ELR (cell line): ENCODE results near the gene KRIT1.
"Not testable (repeated sequence)": the region's sequence is repeated elsewhere in the genome, so short reads cannot be mapped to it uniquely, and the experiment has no call there.

Experiments used
- DNase-seq: peaks from one replicate; pipeline ENCODE4 v3.0.0-alpha.2; 2015; ENCODE audit warnings: low read depth

The KRIT1 gene

DNA sequence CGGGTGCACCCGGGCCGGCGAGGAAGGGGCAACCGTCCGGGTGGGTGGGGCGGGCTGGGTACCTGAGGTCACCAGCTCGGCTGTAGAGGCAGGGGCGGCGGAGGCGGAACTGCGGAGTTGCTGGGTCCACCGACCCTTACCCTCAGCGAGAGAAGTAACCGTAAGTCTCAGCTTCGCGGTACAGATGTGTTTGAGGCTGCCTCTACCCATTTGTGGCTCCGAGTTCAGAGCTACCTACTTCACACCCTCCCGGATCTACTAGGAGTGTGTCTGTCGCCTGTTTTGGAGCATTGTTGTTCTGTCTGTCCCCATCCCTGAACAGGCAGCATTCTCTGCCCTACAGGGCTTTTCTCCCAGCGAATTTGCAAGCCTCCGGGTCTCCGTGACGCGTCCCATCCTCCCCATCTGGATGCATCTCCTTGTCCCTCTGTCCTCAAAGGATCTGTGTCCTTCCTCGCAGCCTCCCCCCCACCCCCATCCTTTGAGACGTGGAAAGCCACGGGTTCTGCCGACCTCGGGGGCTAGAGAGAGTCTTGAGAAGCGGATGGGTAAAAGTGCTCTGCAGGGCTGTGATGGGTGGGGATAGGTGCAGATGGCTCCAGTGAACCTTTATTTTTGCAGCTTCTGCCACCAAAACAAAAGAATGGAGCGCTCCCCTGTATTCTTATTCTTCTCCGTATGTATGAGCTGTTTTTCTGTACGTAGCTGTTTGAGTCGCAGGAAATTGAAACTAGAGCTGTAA lies 817 bp upstream of the KRIT1 start:
- DNase-seq: peak; percentile 39

DNA sequence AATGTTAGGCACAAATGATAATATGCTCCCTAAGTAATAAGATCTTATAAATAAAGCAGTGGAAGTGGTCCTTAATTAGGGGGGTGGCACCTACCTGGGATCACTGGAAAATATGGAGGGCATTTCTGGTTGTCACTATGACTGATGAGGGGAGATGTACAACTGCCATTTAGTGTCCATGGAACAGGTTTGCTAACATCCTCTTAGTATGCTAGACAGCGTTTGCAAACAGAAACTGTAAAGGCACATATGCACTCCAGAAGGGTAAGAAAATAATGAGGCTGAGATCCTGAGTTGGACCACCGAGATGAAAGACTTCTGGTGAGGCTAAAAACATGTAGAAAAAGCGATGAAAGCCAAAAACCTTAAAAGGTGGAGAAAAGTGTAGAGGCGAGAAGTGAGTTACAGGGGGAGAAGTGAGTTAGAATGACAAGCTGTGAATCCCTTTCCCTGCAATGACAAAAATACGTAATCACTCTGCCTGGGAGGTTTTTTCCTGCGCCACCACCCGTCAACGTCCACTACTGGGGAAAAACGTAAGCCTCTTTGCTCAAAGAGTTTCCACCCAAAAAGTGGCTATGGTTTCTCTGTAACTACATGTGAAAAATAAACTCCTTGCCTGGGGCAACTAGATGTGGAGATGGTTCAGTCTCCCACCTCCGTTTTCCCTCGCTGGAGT lies 767 bp downstream of the KRIT1 start:
- peak; percentile 8 for DNase-seq

DNA sequence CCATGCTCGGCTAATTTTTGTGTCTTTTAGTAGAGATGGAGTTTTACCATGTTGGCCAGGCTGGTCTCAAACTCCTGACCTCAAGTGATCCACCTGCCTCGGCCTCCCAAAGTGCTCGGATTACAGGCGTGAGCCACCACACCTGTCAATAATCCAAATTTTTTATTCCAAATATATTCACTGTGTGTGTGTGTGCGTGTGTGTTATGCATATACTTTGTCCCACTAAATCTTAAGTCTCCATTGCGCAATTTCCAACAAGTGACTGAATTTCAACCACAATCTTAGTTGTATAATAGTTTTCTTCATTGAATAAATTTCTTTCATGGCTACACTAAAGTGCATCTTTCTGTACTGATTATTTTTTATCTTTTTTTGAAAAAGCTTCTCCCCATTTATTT lies 2.7 kb downstream of the KRIT1 start:
- no peak for DNase-seq

DNA sequence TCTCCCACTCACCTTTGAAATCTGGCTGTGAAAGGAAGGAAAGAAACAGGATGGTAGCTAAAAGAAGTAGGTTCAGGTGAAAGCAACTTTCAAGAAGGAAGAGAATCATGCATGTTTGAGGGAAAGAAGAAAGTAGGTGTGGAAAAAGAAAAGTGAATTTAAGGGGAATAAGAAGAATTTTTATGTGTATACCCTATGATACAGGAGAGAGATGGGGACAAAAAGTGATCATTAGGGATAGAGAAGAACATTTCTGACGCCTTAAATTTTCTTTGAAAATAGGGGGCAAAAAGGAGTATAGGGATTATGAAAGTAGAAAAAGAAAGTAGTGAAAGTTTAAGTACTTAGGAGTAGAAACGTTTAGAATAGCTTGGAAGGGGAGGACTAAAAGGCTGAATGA lies 15.2 kb downstream of the KRIT1 start:
- no peak for DNase-seq

DNA sequence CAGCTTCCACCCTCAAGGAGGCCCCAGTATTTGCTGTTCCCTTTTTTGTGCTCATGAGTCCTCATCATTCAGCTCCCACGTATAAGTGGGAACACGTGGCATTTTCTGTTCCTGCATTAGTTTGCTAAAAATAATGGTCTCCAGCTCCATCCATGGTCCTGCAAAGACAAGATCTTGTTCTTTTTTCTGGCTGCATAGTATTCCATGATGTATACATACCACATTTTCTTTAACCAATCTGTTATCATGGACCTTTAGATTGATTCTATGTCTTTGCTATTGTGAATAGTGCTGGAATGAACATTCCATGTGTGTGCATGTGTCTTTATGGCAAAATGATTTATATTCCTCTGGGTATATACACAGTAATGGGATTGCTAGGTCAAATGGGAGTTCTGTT lies 17.0 kb downstream of the KRIT1 start:
- no peak for DNase-seq

DNA sequence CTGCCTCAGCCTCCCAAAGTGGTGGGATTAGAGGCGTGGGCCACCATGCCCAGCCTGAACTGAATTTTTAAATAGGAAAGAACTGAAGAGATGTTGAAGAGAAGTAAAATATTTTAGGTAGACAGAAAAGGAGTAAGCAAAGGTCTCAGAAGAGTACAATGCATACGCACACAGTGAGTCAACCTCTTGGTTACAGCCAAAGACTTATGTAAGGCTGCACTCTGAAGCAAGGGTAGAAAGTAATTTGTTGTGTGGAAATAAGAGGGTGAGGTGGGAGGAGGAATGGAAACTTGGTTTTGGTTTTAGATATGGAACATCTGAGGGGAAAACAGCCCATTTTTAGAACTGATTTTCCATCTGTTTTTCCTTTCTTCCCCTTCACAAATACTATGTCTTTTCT lies 17.6 kb downstream of the KRIT1 start:
- no peak for DNase-seq

DNA sequence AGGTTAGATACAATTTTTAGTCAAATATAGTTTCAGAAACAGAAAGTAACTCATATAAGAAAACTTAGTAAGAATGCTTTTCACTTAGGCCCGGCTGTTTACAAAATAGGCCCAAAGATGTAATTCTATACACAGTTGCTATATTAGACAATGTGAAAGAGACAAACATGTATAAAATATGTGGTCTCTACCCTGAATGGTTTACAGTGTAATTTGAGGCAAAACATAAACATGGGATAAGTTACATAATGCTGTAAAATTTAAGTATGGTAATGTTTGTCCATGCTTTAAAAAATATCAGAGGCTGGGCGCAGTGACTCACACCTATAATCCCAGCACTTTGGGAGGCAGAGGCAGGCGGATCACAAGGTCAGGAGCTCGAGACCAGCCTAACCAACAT lies 18.7 kb downstream of the KRIT1 start:
- DNase-seq: no peak

DNA sequence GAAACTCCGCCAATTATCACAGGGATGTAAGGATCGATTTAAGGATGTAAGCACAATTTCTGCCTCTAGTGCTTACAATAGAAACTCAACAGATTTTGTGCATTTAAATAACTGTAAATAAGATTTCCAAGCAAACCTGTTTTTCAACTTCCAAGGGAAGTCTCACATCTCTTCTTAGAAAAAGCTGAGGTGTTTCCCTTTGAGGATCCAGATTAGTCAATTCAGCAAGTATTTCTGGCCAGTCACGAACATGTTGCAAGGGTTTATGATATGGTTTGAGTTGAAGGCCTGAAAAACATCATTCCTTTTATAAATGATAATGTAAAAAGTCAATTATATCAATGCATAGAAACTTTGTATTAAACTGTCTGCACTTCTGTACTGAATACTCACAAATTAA lies 23.9 kb downstream of the KRIT1 start:
- no peak for DNase-seq

DNA sequence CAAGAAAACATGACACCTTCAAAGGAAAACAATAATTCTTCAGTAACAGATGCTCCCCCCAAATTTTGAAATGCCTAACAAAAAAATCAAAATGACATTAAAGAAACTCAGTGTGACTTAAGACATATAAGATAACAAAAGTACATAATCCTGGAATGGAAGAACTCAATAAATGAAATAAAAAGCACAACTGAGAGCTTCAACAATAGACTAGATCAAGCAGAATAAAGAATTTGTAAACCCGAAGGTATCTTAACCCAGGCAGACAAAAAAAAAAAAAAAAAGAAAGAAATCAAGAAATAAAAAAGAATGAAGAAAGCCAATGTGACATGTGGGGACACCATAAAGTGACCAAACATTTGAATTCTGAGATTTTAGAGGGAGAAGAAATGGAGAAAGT lies 39.0 kb downstream of the KRIT1 start:
- no peak for DNase-seq

DNA sequence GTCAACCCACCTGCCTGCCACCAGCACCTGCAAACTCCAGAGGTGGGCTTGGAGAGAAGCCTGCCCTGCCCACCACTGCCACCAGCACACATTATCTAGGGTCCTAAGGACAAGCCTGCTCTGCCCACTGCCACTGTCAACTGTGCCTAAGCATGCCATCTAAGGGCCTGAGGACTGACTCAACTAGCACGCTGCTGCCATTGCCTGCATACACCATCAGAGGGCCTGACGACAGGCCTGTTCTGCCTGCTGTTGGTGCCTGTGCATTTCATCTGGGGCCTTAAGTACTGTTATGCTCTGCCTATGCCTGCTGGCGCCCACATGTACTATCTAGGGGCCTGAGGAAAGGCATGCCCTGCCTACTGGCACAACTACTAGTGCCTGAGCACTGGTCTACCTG lies 39.7 kb downstream of the KRIT1 start:
- DNase-seq: no peak

DNA sequence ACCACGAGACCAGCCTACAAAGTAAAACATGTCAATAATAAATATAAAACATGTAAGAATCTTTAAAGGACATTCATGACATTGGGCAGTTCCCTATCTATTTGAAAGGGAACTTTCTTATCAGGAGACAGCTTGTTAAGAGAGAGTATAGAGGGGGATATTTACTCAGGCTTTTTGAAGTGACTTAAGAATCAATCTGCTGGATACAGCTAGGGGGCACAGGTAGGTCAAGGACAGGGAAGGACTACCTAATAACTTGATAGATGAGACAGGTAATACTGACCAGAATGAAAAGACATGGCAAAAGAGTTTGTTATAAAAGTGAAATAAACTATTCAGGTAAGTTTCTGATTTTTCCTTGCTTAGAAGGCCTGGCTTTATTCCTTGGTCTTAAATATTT lies 44.9 kb downstream of the KRIT1 start:
- no peak for DNase-seq

DNA sequence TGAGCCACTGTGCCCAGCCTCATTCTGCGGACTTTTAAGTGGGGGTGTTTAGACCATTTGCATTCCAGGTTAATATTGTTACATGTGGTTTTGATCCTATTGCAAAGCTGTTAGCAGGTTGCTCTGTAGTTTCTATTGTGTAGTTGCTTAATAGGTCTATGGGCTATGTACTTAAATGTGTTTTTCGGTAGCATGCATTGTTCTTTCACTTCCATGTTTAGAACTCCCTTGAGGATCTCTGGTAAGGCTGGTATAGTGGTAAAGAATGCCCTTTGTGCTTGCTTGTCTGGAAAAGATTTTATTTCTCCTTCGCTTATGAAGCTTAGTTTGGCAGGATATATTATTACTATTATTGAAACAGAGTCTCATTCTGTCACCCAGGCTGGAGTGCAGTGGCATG lies 53.4 kb downstream of the KRIT1 start:
- no peak for DNase-seq

DNA sequence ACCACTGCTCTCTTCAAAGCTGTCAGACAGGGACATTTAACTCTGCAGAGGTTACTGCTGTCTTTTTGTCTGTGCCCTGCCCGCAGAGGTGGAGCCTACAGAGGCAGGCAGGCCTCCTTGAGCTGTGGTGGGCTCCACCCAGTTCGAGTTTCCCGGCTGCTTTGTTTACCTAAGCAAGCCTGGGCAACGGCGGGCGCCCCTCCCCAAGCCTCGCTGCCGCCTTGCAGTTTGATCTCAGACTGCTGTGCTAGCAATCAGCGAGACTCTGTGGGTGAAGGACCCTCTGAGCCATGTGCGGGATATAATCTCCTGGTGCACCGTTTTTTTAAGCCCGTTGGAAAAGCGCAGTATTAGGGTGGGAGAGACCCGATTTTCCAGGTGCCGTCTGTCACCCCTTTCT lies 56.5 kb downstream of the KRIT1 start:
- not testable (repeated sequence) for DNase-seq

DNA sequence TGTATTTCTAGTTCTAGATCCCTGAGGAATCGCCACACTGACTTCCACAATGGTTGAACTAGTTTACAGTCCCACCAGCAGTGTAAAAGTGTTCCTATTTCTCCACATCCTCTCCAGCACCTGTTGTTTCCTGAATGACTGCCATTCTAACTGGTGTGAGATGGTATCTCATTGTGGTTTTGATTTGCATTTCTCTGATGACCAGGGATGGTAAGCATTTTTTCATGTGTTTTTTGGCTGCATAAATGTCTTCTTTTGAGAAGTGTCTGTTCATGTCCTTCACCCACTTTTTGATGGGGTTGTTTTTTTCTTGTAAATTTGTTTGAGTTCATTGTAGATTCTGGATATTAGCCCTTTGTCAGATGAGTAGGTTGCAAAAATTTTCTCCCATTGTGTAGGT lies 61.4 kb downstream of the KRIT1 start:
- DNase-seq: not testable (repeated sequence)

DNA sequence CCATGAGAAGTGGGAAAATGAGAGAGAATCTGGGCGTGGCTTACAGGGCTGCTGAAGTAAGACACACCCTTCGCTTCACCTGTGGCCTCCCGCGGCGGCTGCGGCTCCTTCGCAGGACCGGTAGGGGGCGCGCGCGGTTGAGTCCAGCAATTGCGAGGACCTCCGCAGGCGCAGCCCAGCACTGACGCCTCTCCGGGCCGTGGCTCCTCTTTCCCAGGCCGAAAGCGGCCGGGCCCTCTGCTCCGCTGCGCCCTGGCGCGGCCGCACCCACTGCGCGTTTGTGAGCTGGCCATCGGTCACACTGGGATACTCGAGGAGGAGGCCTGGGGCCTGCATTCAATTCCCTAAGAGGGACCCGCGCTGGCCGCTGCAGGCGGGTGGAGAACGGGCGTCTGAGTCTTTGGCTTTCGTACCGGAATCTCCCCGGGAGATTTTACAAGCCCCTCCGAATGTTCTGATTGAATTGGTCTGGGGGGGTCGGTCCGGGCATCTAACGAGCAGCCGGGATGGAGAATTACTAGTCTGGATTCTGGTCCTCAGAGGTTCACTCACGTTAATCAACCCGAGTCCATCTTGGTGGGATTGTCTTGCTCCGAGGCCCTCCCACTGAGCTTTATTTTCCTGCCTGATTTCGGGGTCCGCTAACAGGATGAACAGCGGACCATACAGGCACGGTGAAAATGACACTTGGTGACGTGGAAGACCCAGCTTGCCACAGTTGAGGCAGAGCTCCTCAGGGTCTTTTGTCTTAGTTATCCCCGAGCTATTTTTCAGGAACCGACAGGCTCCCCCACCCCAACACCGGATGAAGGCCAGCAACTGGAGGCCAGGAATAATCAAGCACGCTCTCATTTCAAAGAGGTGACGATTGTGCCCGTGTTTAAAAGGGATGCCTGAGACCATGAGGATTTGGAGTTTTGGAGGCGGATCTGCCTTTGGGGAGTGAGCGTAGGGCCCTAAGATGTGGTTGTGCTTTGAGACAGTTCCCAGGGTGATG lies 66.5 kb downstream of the KRIT1 start, which contains the start of gene LRRD1:
Gene LRRD1 (minus strand): TSS at position 215 of the 997 bp plus-strand sequence. CDS start 13,940 bp downstream, outside the sequence.
- peak; percentile 86 for DNase-seq

DNA sequence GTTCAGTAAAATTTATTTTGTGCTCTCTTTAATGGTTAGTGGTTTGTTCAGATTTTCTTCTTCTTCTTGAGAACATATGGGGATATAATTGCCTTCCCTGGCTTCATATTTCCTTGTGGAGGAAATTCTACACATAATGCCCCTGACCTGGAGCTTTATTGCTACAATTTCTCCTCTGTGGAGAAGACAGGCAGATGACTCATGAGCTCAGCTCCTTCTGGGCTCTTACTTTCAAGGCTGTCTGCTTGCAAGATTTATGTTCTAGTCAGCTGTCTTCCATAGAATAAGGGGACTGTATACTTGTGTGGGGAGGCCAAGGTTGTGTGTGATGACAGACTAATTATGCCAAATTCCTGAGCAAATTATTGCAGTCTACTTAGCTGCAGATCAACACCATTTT lies 68.4 kb downstream of the KRIT1 start:
- peak; percentile 35 for DNase-seq

DNA sequence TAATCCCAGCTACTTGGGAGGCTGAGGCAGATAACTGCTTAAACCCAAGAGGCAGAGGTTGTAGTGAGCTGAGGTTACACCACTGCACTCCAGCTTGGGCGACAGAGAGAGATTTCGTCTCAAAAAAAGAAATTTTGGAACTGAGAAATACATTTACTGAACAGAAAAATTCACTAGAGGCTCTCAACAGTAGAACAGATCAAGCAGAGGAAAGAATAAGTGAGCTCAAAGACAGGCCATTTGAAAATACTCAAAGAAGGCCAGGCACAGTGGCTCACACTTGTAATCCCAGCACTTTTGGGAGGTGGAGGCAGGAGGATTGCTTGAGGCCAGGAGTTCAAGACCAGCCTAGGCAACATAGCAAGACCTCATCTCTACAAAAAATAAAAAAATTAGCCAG lies 76.2 kb downstream of the KRIT1 start:
- not testable (repeated sequence) for DNase-seq

DNA sequence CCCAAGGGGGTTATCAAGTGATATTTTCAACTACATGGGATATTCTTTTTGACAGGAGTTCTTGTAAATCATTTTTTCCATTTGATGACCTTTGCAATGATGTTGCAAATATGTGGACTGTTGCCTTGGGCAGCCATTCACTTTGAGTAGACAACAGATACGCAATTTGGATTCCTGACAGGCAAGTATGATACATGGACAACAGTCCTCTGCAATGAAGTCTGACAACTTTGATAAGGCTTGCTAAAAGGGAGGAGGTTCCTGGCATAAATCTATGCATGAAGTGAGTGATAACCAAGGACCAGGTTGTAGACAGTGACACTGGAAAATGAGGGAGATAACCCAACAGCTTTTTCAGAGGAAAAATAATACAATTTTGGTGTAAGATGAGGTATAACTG lies 84.4 kb downstream of the KRIT1 start:
- no peak for DNase-seq

DNA sequence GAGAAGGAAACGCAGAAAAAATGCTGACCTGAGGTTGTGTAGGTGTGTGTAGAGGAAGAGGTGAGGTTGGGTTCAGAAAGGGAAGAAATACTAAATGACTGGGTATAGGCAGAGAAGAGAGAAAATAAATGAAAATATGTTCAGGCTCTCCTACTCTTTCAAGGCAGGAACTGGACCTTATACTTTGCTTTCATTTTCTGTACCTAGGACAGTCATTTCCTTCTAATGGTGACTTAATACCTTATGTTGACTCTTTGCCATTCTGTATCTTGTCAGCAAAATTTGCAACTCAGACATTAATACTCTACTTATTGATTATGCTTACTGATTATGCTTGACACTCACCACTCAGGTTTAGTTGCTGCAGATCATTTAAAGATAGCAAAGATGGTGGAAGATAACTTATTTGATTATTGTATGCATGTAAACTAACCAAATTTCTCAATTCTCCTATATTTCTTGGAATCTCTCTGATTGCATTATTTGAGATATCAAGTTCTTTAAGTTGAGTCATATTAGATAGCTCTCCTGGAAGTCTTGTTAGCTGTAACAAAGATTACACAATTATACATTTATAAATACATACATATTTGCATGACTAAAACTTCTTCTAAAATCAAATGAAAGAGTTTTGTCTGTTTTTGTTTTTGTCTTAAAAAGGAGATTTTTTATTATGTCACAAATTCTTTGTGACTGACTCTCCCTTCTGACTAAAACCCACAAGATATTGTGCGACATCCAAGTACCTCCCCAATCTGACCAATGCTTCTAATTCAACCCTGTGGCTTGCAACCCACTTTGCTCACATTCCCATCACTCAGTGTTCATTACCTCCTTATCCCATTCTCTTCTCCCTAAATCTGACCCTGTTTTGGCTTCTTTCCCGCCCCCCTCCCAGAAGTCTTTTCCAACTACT lies 86.8 kb downstream of the KRIT1 start:
- DNase-seq: peak; percentile 81

DNA sequence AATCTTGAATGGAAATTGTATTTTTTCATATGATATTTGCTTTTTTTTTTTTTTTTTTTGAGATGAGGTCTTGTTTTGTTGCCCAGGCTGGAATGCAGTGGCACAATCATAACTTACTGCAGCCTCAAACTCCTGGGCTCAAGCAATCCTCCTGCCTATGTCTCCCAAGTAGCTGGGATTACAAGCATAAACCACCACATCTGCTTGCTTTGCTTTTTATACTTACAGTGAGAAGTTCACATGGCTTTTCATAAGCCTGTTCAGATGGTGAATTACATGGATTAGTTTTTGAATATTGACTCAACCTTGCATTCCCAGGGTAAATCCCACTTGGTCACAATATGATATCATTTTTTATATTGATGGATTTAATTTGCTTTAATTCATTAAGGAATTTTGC lies 88.7 kb downstream of the KRIT1 start:
- DNase-seq: no peak

DNA sequence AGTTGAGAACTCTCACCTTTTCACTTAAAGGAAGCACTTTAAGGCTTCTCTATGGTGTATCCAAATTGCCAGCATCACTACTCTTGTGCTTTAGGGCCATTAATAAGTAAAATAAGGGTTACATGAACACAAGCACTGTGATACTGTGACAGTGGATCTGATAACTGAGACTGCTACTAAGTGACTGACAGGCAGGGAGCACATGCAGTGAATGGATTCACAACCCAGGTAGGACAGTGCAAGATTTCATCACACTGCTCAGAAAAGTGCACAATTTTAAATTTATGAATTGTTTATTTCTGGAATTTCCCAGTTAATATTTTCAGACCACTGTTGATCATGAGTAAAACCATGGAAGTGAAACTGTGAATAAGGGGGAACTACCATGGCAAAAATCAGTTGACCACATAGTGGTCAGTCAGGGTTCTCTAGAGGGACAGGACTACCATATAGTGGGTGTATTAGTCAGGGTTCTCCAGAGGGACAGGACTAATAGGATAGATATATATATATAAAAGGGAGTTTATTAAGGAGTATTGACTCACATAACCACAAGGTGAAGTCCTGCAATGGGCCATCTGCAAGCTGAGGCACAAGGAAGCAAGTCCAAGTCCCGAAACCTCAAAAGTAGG lies 90.5 kb downstream of the KRIT1 start:
- DNase-seq: peak; percentile 7
